Gastroesophageal sphincter (tissue), 4 donors: ENCODE results near the gene GSDMA. TPM values are rescaled to one million over a fixed set of nuclear protein-coding genes. Genes with fewer than 3 reads are reported as not detected.
A peak's percentile ranks its signal among the peaks of the same experiment; 100 is the strongest.

Experiments used
- ATAC-seq: fragments of 150-250 bp; one replicate; pipeline ENCODE4 v1.9.1; 2016; ENCODE audit warnings: mild to moderate bottlenecking, moderate library complexity
- H3K27ac ChIP-seq, 4 donors: fragments of 200-600 bp; sonication (generic) in 3 of 4; 1 replicate in 3 of 4; 2 replicates in 1 of 4; pipeline ENCODE4 v1.5.1; 2016 to 2019
- H3K27me3 ChIP-seq: fragments of 200-600 bp; sonication (generic); one replicate; pipeline ENCODE4 v1.5.1; 2019
- H3K36me3 ChIP-seq, 2 donors: fragments of 200-600 bp; sonication (generic); one replicate each; pipeline ENCODE4 v1.5.1; 2019; ENCODE audit warnings: control low read depth in 1 of 2
- H3K4me1 ChIP-seq, 3 donors: fragments of 200-600 bp; sonication (generic); 1 replicate in 2 of 3; 2 replicates in 1 of 3; pipeline ENCODE4 v1.5.1; 2016 to 2019; ENCODE audit warnings: control low read depth in 2 of 3
- H3K4me3 ChIP-seq, 2 donors: fragments of 200-600 bp; sonication (generic); one replicate each; pipeline ENCODE4 v1.5.1; 2019; ENCODE audit warnings: mild to moderate bottlenecking in 1 of 2, moderate library complexity in 1 of 2
- H3K9me3 ChIP-seq, 3 donors: fragments of 200-600 bp; sonication (generic); one replicate each; pipeline ENCODE4 v1.5.1; 2017 to 2019; ENCODE audit warnings: control low read depth in 2 of 3
- CTCF ChIP-seq, 4 experiments: fragments of 200-600 bp in 2 of 4; fragments of 450-650 bp in 2 of 4; sonication (generic) in 1 of 4; IDR thresholded peaks; one replicate each; pipeline ENCODE4 v1.5.1; 2017 to 2019; ENCODE audit warnings: antibody characterized with exemption in 4 of 4, mild to moderate bottlenecking in 2 of 4, moderate library complexity in 2 of 4
- EP300 ChIP-seq: sonication (generic); formaldehyde crosslinking; IDR thresholded peaks from one replicate; pipeline ENCODE4 v1.6.1; 2017; ENCODE audit warnings: antibody characterized with exemption, mild to moderate bottlenecking
- POLR2A ChIP-seq, 2 donors: fragments of 450-650 bp; IDR thresholded peaks; one replicate each; pipeline ENCODE4 v1.6.1; 2017; ENCODE audit warnings: antibody characterized with exemption in 2 of 2, mild to moderate bottlenecking in 2 of 2, moderate library complexity in 1 of 2
- POLR2AphosphoS5 ChIP-seq: sonication (generic); formaldehyde crosslinking; IDR thresholded peaks from one replicate; pipeline ENCODE4 v1.6.1; 2017; ENCODE audit warnings: antibody characterized with exemption
- WGBS, 2 donors: methylation state at CpG; one replicate each; pipeline ENCODE4 v1.1.5; 2018; ENCODE audit warnings: low coverage in 1 of 2; 5-methylcytosine and 5-hydroxymethylcytosine counted together
- total RNA-seq, 4 donors: library from RNA; depleted of rRNA; stranded (reverse); fragments of >200 nt; gene quantifications; one replicate each; pipeline ENCODE4 v1.1.0, GENCODE V29; 2016

The GSDMA gene
- total RNA-seq, 4 donors from 2014 or later: 0.35 to 1.6 (median 0.54) TPM; not detected in 1

- Histone ChIP-seq H3K4me3 (no peak overlapping the region), H3K27ac (no peak overlapping the region), H3K9me3 (no peaks in the 10 kb centered on the region), H3K4me1 (no peaks in the 10 kb centered on the region), H3K36me3 (no peaks in the 10 kb centered on the region), H3K27me3 (peaks cover 72% of the 10 kb centered on the region)
- 82 to 92% methylated on average over 2 of the region's 2 CpGs for WGBS, 2 donors
- ATAC-seq: no peak
- no peak for TF ChIP-seq POLR2AphosphoS5
- no peak for TF ChIP-seq POLR2A (IDR thresholded peaks at IDR 0.05)
- no peak for TF ChIP-seq EP300
- no peak for TF ChIP-seq CTCF (IDR thresholded peaks at IDR 0.05)
Observed at GRCh38 chr17:39973496-39973895, 10.7 kb downstream of the GSDMA start.

- Histone ChIP-seq H3K4me1 (peaks cover 0 to under 1% (median 0%) of the 10 kb centered on the region in 3 donors), H3K36me3 (no peaks in the 10 kb centered on the region), H3K9me3 (no peaks in the 10 kb centered on the region), H3K4me3 (no peak overlapping the region), H3K27me3 (peaks cover 64% of the 10 kb centered on the region), H3K27ac (no peak overlapping the region)
- ATAC-seq: no peak
- TF ChIP-seq POLR2AphosphoS5 (no peak), POLR2A (IDR thresholded peaks at IDR 0.05) (no peak), CTCF (IDR thresholded peaks at IDR 0.05) (no peak), EP300 (no peak)
- WGBS, 2 donors: 86 to 100% methylated on average over 2 to 4 of the region's 5 CpGs
Observed at GRCh38 chr17:39974433-39974832, 11.6 kb downstream of the GSDMA start.

GRCh38 chr17:39975801-39976200 lies 13.0 kb downstream of the GSDMA start:
- WGBS, 2 donors: 49 to 51% methylated on average over 3 of the region's 4 CpGs
- Histone ChIP-seq H3K27me3 (peaks cover 50% of the 10 kb centered on the region), H3K36me3 (no peaks in the 10 kb centered on the region)

GRCh38 chr17:39979016-39979670 lies 16.3 kb downstream of the GSDMA start:
- peaks cover 0 to 7% of the 10 kb centered on the region in 2 donors for H3K36me3 ChIP-seq
- 47 to 53% methylated on average over 4 to 5 of the region's 5 CpGs for WGBS, 2 donors
- no peak for ATAC-seq
- no peak overlapping the region for H3K27ac ChIP-seq
- peaks cover 0 to 34% (median 17%) of the 10 kb centered on the region in 3 donors for H3K4me1 ChIP-seq
- H3K9me3 ChIP-seq: no peaks in the 10 kb centered on the region
- no peak for TF ChIP-seq CTCF (IDR thresholded peaks at IDR 0.05)
- no peak for TF ChIP-seq POLR2A (IDR thresholded peaks at IDR 0.05)
- no peak for TF ChIP-seq POLR2AphosphoS5
- no peak for TF ChIP-seq EP300
- H3K27me3 ChIP-seq: peaks cover 24% of the 10 kb centered on the region
- no peak overlapping the region for H3K4me3 ChIP-seq

More at GRCh38 chr17:39975801-39976200, 13.0 kb downstream of the GSDMA start:
- Histone ChIP-seq H3K4me3 (no peak overlapping the region), H3K9me3 (no peaks in the 10 kb centered on the region), H3K4me1 (peaks cover 0 to 8% (median 3%) of the 10 kb centered on the region in 3 donors), H3K27ac (no peak overlapping the region)
- no peak for ATAC-seq
- TF ChIP-seq POLR2AphosphoS5 (no peak), EP300 (no peak), POLR2A (IDR thresholded peaks at IDR 0.05) (no peak), CTCF (IDR thresholded peaks at IDR 0.05) (no peak)

- ATAC-seq: peak; percentile 22
- WGBS, 2 donors: 0 to 1% methylated on average over 10 of the region's 10 CpGs
- Histone ChIP-seq H3K27ac (peak overlapping the region; percentile 66 to 98 (median 94)), H3K4me3 (peak overlapping the region; percentile 49 to 67), H3K36me3 (peaks cover 0 to 14% of the 10 kb centered on the region in 2 donors), H3K9me3 (no peaks in the 10 kb centered on the region), H3K4me1 (peaks cover 0 to 38% (median 17%) of the 10 kb centered on the region in 3 donors), H3K27me3 (peaks cover 18% of the 10 kb centered on the region)
- TF ChIP-seq POLR2A (IDR thresholded peaks at IDR 0.05): no peak
- TF ChIP-seq POLR2AphosphoS5: no peak
- no peak for TF ChIP-seq CTCF (IDR thresholded peaks at IDR 0.05)
- TF ChIP-seq EP300: no peak
Observed at GRCh38 chr17:39979893-39980350, 17.1 kb downstream of the GSDMA start.
